Liver (tissue), 3 donors: Measurements from ENCODE around the gene PARP15.

Experiments
- ATF3 ChIP-seq: IDR thresholded peaks from 2 replicates; pipeline ENCODE4 v1.6.1; 2016; ENCODE audit warnings: antibody characterized with exemption
- CTCF ChIP-seq: fragments of 150-350 bp; IDR thresholded peaks from 2 replicates; pipeline ENCODE4 v1.5.1; 2017; ENCODE audit warnings: improper control_type of control experiment, low read depth, low read length; ENCODE audit not compliant: missing input control
- SP1 ChIP-seq: IDR thresholded peaks from 2 replicates; pipeline ENCODE4 v1.6.1; 2018; ENCODE audit warnings: antibody characterized with exemption, mild to moderate bottlenecking
- TAF1 ChIP-seq: conservative IDR thresholded peaks from 2 replicates; pipeline ENCODE4 v1.6.1; 2016; ENCODE audit warnings: antibody characterized with exemption, mild to moderate bottlenecking
- donor health status: healthy.
- donor health status: healthy.

- TF ChIP-seq ATF3 (no peak), TAF1 (no peak), CTCF (no peak), SP1 (no peak)
Observed at GRCh38 chr3:122676759-122677158, 99.3 kb downstream of the PARP15 start.
